Ishikawa (cell line): Measurements from ENCODE around the gene PRSS48.

ENCODE experiments used
- CEBPB ChIP-seq: IDR thresholded peaks from 2 replicates; pipeline ENCODE4 v1.6.1; 2012
- EP300 ChIP-seq: IDR thresholded peaks from 2 replicates; pipeline ENCODE4 v1.6.1; 2012; ENCODE audit warnings: borderline replicate concordance
- NFIC ChIP-seq: IDR thresholded peaks from 2 replicates; pipeline ENCODE4 v1.6.1; 2012
- REST ChIP-seq: IDR thresholded peaks from 2 replicates; pipeline ENCODE4 v1.6.1; 2012; ENCODE audit warnings: low read depth, mild to moderate bottlenecking
- TF ChIP-seq, protein P1 (sequence below): IDR thresholded peaks from 2 replicates; pipeline ENCODE4 v1.6.1; 2012

DNA sequence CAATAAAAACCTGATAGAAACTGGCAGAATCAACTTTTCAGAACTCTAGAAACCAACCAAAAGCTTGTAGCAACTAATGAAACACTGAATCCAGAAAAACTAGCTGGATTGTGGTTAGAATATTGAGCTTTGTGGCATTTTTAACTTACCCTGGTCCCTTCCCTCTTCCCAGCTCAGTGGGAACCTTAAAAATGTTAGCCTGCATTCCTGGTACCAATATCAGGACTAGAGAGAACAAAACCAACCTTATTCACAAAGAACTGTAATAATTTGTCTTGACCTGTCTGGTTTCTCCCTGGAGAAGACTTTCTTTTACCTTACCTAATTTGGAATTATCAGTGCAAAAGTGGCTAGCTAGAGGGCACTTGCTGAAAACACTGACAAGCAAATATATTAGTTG is 27.3 kb downstream of the PRSS48 start:
- no peak for TF ChIP-seq EP300
- no peak for TF ChIP-seq CEBPB
- TF ChIP-seq, protein P1, sequence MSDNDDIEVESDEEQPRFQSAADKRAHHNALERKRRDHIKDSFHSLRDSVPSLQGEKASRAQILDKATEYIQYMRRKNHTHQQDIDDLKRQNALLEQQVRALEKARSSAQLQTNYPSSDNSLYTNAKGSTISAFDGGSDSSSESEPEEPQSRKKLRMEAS: no peak
- TF ChIP-seq NFIC: no peak
- TF ChIP-seq REST: no peak
